HG03378 (cell line): ENCODE measurements around the gene BOD1.

Source experiments
- ATAC-seq: cut with Tn5 transposase; IDR thresholded peaks from one replicate; pipeline ENCODE4 v1.9.1; 2021; ENCODE audit warnings: mild to moderate bottlenecking, moderate library complexity; ENCODE audit not compliant: unreplicated experiment

The BOD1 gene

GRCh38 chr5:173642191-173642816, 25.9 kb upstream of the BOD1 start:
- no peak for ATAC-seq

GRCh38 chr5:173640156-173640804, 23.8 kb upstream of the BOD1 start:
- ATAC-seq, result no peak

DNA sequence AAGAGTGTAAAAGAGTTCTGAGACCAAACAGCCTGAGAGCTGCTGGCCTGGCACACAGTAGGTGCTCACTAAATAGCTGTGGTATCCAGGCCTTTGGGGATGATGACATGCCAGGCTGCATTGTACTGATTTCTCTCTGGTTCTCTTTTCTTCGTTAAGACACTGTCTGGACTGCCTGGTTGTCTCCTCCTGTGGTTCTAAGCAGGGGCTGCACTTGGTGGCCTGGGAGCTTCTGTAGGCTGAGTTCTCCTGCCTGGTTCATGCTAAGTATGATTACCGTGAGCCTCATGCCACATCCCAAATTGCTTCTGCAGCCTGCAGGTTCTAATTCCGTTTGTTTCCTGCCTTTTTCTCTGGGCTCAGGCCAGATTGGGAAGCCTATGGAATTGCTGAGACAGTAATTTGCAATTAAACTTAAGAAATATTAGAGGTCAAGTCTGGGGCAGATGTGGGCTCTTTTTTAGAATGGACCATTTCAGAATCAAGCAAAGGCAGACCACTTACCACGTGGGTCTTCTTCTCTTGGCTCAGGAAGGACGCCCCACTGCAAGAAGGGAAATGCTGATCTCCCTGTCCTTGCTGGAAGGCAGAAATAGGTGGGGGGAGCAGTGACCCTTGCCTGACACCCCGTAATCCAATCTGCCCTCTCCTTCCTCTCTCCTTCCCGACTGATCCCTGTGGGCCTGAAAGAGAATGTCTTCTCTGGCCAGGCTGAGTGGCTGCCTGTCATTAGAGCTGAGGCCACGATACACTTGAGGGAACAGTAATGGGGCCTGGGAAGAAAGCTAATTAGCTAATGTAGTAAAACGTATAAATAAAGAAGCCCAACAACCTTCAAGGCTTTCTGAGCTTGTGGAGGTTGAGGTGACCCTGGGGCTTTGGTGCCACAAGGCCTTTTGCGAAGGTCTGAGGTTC, 21.9 kb upstream of the BOD1 start:
- no peak for ATAC-seq

- no peak for ATAC-seq
These were observed 20.9 kb upstream of the BOD1 start for GRCh38 chr5:173637340-173637739.

GRCh38 chr5:173634465-173634983, 18.1 kb upstream of the BOD1 start:
- no peak for ATAC-seq

GRCh38 chr5:173633304-173633703, 16.9 kb upstream of the BOD1 start:
- ATAC-seq, result no peak

GRCh38 chr5:173631478-173631877, 15.0 kb upstream of the BOD1 start:
- ATAC-seq, result no peak

GRCh38 chr5:173630724-173631365, 14.4 kb upstream of the BOD1 start:
- no peak for ATAC-seq

DNA sequence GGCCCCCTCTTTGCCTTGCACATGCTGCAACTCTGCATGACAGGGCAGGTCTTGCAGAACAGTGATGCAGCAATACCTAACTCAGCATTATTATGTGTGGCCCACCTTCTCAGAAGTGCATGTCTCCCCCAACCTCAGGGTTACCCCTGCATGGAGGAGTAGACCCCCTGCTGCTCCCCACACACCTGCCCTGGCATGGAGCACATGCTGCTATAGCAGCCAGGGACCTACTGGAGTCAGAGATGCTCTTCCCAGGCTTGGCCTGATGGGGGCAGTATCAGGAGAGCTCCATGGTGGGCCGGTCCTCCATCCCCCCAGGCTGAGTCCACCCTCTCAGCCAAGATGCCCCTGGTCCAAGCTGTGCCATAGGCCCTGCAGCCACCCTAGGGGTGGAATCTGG, 13.2 kb upstream of the BOD1 start:
- no peak for ATAC-seq

- ATAC-seq, result no peak
These were observed 12.1 kb upstream of the BOD1 start for GRCh38 chr5:173628501-173628900.

DNA sequence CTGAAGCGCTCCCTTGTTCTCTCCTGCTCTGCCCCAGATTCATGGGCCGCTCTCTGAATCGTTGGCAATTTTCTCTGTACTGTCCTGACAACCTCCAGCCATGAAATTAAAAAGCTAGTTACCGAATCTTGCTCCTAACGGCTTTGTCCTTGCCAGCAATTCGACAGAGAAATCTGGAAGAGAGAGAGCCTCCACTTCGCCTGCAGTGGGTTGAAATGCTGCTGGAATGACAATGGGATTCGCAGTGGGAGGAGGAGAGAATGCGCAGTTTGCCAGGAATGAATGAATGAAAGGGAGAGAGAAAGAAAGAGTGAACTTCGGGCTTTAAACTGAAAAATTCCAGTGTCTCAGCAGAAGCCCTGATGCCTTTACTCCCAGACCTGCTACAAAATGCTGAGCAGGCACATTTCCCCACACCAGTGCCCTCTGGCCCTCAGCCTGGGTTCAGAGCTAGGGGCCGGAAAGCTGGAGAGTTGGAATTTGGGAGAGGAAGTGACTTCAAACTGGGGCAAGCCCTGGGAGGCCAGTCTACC, 11.5 kb upstream of the BOD1 start:
- no peak for ATAC-seq

DNA sequence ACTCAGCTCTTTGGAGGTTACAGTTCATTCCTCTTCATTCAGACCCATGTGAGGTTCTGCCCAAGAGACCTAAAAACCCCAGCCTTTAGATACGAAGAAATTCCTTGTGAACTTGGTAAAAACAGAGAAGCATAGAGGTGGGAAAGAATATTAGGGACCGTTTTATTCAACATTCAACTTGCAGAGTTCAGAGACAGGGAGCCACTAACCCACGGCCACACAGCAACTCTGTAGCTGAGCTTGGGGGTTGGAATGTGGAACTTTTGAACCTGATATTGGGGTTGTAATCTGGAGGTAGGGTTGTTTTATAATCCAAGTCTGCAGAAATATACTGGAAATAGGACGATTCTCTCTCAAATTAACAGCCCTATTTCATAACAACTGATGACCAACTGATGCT, 10.8 kb upstream of the BOD1 start:
- no peak for ATAC-seq

- no peak for ATAC-seq
These were observed 10.0 kb upstream of the BOD1 start for GRCh38 chr5:173626505-173626820.

DNA sequence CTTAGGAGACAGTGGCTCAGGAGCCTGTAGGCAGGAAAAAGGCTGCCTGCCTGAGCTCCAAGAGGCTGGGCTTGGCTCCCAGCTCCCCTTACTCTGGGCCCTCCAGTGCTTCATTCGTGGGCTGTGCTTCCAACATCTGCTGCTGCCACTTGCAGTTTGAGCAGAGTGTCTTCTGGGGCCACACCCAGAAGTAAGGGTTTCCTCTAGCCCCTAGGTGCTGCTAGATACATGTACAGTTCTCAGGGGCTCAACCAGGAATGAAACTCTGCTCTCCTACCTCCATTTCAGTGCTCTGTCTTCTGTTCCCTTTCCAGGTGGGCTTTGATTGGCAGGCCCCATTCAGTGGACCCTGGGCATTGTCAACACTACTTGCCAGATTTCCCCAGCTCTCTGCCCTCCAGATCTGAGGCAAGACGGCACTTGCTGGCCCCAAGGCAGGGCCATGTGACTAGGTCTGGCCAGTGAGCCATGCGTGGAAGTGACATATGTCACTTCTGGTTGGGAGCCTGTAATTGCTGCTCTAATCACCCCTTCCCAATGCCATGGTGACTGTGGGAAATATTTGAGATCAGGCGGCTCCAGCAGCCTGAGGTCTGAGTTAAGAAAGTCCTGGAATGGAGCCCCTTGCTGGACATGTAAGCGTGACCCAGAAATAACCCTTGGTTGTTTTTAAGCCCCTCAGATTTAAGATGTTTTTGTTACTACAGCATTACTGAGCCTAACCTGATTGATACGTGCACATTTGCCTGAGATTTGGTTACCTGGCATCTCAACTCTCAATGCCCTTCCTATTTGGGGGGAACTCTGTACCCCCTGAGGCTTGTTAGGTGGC, 9.4 kb upstream of the BOD1 start:
- peak; percentile 48 for ATAC-seq

- ATAC-seq, result no peak
These were observed 8.8 kb upstream of the BOD1 start for GRCh38 chr5:173625261-173625660.

DNA sequence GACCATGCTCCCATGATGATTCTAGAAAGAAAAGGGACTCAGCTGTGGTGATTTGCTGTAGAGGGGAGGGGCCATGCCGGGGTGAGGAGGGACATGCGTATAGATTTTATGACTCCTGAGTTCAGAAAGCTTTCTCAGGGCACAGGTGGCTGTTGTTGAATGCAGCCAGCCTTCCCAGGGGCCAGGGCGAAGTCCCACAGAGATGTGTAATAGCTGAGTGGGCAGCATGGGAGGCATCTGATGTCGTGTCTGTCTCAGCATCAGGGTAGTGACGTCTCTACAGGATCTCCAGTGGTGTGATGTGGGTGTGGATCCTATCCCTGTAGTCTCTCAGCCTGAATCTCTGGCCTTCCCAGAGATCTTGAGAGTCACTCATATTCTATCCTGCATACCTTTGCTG, 7.8 kb upstream of the BOD1 start:
- ATAC-seq, result no peak

DNA sequence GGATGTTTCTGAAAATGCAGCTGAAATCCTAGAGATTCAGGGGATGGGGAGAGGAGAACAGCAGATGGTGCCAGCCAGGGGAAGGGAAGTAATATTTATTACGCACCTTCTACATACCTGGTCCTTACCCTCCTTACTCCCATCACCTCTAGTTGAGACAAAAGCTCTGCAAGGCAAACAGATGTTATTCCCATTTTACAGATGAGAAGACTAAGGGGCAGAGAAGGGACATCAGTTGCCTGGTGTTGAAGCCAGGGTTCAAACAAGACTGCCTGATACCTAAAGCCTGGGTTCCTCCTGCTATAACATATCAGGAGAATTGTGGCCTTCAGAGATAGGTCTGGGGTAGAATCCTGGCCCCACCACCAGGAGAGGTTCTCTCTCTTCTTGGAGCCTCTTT, 7.3 kb upstream of the BOD1 start:
- no peak for ATAC-seq

DNA sequence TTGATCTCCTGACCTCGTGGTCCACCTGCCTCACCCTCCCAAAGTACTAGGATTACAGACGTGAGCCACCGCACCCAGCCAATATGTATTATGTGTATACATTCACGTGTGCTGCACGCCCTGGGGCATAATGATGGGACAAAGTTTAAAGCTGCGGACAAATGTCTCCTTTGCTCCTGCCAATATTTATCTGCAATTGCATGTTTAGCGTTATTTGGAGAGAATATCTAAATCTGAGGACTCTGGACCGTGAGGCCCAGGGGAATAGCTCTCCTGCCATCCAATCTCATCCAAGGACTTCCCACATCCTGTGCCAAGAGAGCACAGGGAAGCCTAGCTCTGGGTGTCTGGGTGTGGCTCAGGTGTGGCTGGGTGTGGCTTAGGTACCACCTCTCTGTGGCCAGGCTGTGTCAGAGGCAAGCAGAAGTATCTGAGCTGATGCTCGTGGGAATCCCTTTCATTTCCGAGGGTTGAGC, 6.9 kb upstream of the BOD1 start:
- no peak for ATAC-seq

- ATAC-seq, result no peak
These were observed 6.0 kb upstream of the BOD1 start for GRCh38 chr5:173622183-173623047.
